ENCODE results near the gene CD22.

CD22 gene

GRCh38 chr19:35362261-35363000, 33.4 kb downstream of the CD22 start:
- Histone ChIP-seq H3K27me3 (replicated peaks) (no peaks in the 10 kb centered on the region), H3K27ac (no peak overlapping the region), H3K36me3 (replicated peaks) (no peaks in the 10 kb centered on the region), H3K4me3 (ENCODE audit: low read depth, low read length) (no peak overlapping the region)
- TF ChIP-seq, protein P1, sequence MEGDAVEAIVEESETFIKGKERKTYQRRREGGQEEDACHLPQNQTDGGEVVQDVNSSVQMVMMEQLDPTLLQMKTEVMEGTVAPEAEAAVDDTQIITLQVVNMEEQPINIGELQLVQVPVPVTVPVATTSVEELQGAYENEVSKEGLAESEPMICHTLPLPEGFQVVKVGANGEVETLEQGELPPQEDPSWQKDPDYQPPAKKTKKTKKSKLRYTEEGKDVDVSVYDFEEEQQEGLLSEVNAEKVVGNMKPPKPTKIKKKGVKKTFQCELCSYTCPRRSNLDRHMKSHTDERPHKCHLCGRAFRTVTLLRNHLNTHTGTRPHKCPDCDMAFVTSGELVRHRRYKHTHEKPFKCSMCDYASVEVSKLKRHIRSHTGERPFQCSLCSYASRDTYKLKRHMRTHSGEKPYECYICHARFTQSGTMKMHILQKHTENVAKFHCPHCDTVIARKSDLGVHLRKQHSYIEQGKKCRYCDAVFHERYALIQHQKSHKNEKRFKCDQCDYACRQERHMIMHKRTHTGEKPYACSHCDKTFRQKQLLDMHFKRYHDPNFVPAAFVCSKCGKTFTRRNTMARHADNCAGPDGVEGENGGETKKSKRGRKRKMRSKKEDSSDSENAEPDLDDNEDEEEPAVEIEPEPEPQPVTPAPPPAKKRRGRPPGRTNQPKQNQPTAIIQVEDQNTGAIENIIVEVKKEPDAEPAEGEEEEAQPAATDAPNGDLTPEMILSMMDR (IDR thresholded peaks at IDR 0.05; ENCODE audit: low read depth, low read length, missing control alignments), result no peak
- DNase-seq, result no peak
- in situ Hi-C loops (cut with HindIII; ENCODE audit: low pct_ligation_motif_present, low sequenced_read_pairs), result no loop called here

GRCh38 chr19:35363001-35363590, 34.1 kb downstream of the CD22 start:
- Histone ChIP-seq H3K27me3 (replicated peaks) (no peaks in the 10 kb centered on the region), H3K4me3 (ENCODE audit: low read depth, low read length) (no peak overlapping the region), H3K36me3 (replicated peaks) (no peaks in the 10 kb centered on the region), H3K27ac (no peak overlapping the region)
- in situ Hi-C loops (cut with HindIII; ENCODE audit: low pct_ligation_motif_present, low sequenced_read_pairs), result no loop called here
- TF ChIP-seq, protein P1 (IDR thresholded peaks at IDR 0.05; ENCODE audit: low read depth, low read length, missing control alignments), result no peak
- DNase-seq, result no peak

- H3K4me3 ChIP-seq (ENCODE audit: low read depth, low read length), result no peak overlapping the region
- TF ChIP-seq, protein P1 (IDR thresholded peaks at IDR 0.05; ENCODE audit: low read depth, low read length, missing control alignments), result no peak
- H3K36me3 ChIP-seq (replicated peaks), result no peaks in the 10 kb centered on the region
- in situ Hi-C loops (cut with HindIII; ENCODE audit: low pct_ligation_motif_present, low sequenced_read_pairs), result no loop called here
- no peak for DNase-seq
- H3K27ac ChIP-seq, result no peak overlapping the region
- no peaks in the 10 kb centered on the region for H3K27me3 ChIP-seq (replicated peaks)
These were observed 34.9 kb downstream of the CD22 start for GRCh38 chr19:35363711-35364425.

GRCh38 chr19:35365303-35365702, 36.3 kb downstream of the CD22 start:
- TF ChIP-seq, protein P1 (IDR thresholded peaks at IDR 0.05; ENCODE audit: low read depth, low read length, missing control alignments), result no peak
- in situ Hi-C loops (cut with HindIII; ENCODE audit: low pct_ligation_motif_present, low sequenced_read_pairs), result no loop called here
- Histone ChIP-seq H3K27me3 (replicated peaks) (no peaks in the 10 kb centered on the region), H3K36me3 (replicated peaks) (no peaks in the 10 kb centered on the region), H3K27ac (no peak overlapping the region), H3K4me3 (ENCODE audit: low read depth, low read length) (no peak overlapping the region)
- no peak for DNase-seq

- Histone ChIP-seq H3K36me3 (replicated peaks) (no peaks in the 10 kb centered on the region), H3K27ac (no peak overlapping the region), H3K4me3 (ENCODE audit: low read depth, low read length) (no peak overlapping the region), H3K27me3 (replicated peaks) (no peaks in the 10 kb centered on the region)
- DNase-seq, result no peak
- TF ChIP-seq, protein P1 (IDR thresholded peaks at IDR 0.05; ENCODE audit: low read depth, low read length, missing control alignments), result no peak
- in situ Hi-C loops (cut with HindIII; ENCODE audit: low pct_ligation_motif_present, low sequenced_read_pairs), result no loop called here
These were observed 39.4 kb downstream of the CD22 start for GRCh38 chr19:35368378-35368777.

Measured in brain microvascular endothelial cell (primary cell).